BE2C (cell line): ENCODE data around the gene RET.

Experiments
- DNase-seq: peaks from one replicate; pipeline ENCODE4 v3.0.0-alpha.2; 2020
- H3K27me3 ChIP-seq: fragments of 250-450 bp; sonication (Bioruptor Pico); 2 replicates; pipeline ENCODE4 v1.5.1; 2020; ENCODE audit warnings: mild to moderate bottlenecking
- H3K36me3 ChIP-seq: fragments of 250-450 bp; sonication (Bioruptor Pico); 2 replicates; pipeline ENCODE4 v1.5.1; 2020; ENCODE audit warnings: mild to moderate bottlenecking
- H3K4me1 ChIP-seq: fragments of 250-450 bp; sonication (Bioruptor Pico); 2 replicates; pipeline ENCODE4 v1.5.1; 2020
- H3K4me3 ChIP-seq: 2 replicates; pipeline ENCODE4 v1.5.1; 2011; ENCODE audit warnings: low read depth, low read length
- H3K9me3 ChIP-seq: fragments of 250-450 bp; sonication (Bioruptor Pico); 2 replicates; pipeline ENCODE4 v1.5.1; 2020
- TF ChIP-seq, protein P1 (sequence below): IDR thresholded peaks from 2 replicates; pipeline ENCODE4 v1.5.1; 2012; ENCODE audit warnings: mild to moderate bottlenecking, low read depth, low read length

Gene RET

GRCh38 chr10:43078175-43078985 is 1.5 kb downstream of the RET start:
- DNase-seq = no peak
- H3K4me3 ChIP-seq = peak overlapping the region; percentile 91

GRCh38 chr10:43078986-43079273 is 2.1 kb downstream of the RET start:
- TF ChIP-seq, protein P1, sequence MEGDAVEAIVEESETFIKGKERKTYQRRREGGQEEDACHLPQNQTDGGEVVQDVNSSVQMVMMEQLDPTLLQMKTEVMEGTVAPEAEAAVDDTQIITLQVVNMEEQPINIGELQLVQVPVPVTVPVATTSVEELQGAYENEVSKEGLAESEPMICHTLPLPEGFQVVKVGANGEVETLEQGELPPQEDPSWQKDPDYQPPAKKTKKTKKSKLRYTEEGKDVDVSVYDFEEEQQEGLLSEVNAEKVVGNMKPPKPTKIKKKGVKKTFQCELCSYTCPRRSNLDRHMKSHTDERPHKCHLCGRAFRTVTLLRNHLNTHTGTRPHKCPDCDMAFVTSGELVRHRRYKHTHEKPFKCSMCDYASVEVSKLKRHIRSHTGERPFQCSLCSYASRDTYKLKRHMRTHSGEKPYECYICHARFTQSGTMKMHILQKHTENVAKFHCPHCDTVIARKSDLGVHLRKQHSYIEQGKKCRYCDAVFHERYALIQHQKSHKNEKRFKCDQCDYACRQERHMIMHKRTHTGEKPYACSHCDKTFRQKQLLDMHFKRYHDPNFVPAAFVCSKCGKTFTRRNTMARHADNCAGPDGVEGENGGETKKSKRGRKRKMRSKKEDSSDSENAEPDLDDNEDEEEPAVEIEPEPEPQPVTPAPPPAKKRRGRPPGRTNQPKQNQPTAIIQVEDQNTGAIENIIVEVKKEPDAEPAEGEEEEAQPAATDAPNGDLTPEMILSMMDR = peak; percentile 84
- Histone ChIP-seq H3K36me3 (peaks cover 62% of the 10 kb centered on the region), H3K9me3 (no peaks in the 10 kb centered on the region), H3K27me3 (no peaks in the 10 kb centered on the region), H3K4me3 (peak overlapping the region; percentile 91), H3K4me1 (peaks cover 39% of the 10 kb centered on the region)
- DNase-seq = peak; percentile 87

More at GRCh38 chr10:43078175-43078985, 1.5 kb downstream of the RET start:
- H3K27me3 ChIP-seq = no peaks in the 10 kb centered on the region
- peaks cover 34% of the 10 kb centered on the region for H3K4me1 ChIP-seq
- no peaks in the 10 kb centered on the region for H3K9me3 ChIP-seq
- peaks cover 57% of the 10 kb centered on the region for H3K36me3 ChIP-seq
- TF ChIP-seq, protein P1 = no peak

GRCh38 chr10:43079856-43080255 is 3.0 kb downstream of the RET start:
- Histone ChIP-seq H3K9me3 (no peaks in the 10 kb centered on the region), H3K27me3 (no peaks in the 10 kb centered on the region), H3K4me3 (peak overlapping the region; percentile 91), H3K36me3 (peaks cover 72% of the 10 kb centered on the region), H3K4me1 (peaks cover 48% of the 10 kb centered on the region)
- DNase-seq = no peak
- TF ChIP-seq, protein P1 = no peak

- DNase-seq = no peak
- peaks cover 55% of the 10 kb centered on the region for H3K4me1 ChIP-seq
- TF ChIP-seq, protein P1 = no peak
- H3K9me3 ChIP-seq = no peaks in the 10 kb centered on the region
- no peaks in the 10 kb centered on the region for H3K27me3 ChIP-seq
- H3K4me3 ChIP-seq = no peak overlapping the region
- H3K36me3 ChIP-seq = peaks cover 94% of the 10 kb centered on the region
These were observed 5.2 kb downstream of the RET start for GRCh38 chr10:43082087-43082486.

GRCh38 chr10:43082746-43083145 is 5.9 kb downstream of the RET start:
- H3K4me1 ChIP-seq = peaks cover 61% of the 10 kb centered on the region
- H3K27me3 ChIP-seq = no peaks in the 10 kb centered on the region

DNA sequence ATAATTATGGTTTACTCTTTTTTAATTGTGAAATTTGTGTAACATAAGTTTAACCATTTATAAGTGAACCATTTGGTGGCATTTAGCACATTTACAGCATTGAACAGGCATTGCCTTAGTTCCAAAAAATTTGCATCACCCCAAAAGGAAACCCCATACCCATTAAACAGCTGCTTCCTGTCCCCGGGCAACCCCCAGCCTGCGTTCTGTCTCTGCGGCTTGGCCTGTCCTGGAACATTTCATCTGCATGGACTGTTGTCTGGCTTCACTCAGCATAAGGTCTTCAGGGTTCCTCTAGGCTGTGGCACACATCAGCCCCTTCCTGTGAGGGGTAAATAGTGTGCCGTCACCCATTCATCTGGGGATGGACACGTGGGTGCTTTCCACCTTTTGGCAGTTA is 6.9 kb downstream of the RET start:
- DNase-seq = no peak
- Histone ChIP-seq H3K4me1 (peaks cover 68% of the 10 kb centered on the region), H3K27me3 (no peaks in the 10 kb centered on the region), H3K9me3 (no peaks in the 10 kb centered on the region), H3K36me3 (peaks cover 98% of the 10 kb centered on the region), H3K4me3 (peak overlapping the region; percentile 14)
- TF ChIP-seq, protein P1 = no peak

More at GRCh38 chr10:43082746-43083145, 5.9 kb downstream of the RET start:
- peaks cover 98% of the 10 kb centered on the region for H3K36me3 ChIP-seq
- DNase-seq = no peak
- no peak overlapping the region; the same call in none of the 2 replicates for H3K4me3 ChIP-seq
- H3K9me3 ChIP-seq = no peaks in the 10 kb centered on the region
- TF ChIP-seq, protein P1 = no peak
